ENCODE data around the gene CDX1.
A peak's percentile ranks its signal among the peaks of the same experiment; 100 is the strongest.

CDX1 gene

GRCh38 chr5:150164211-150164980, 2.2 kb upstream of the CDX1 start:
- Histone ChIP-seq H3K27ac (replicated peaks; ENCODE audit: low read length) (no peak overlapping the region), H3K4me3 (ENCODE audit: low read length in 2 of 2) (no peak overlapping the region), H3K23ac (ENCODE audit: low read depth, low read length, poor library complexity) (no peak overlapping the region), H4K91ac (ENCODE audit: low read depth, low read length, poor library complexity) (no peak overlapping the region), H3K9me3 (replicated peaks in 1 of 2; ENCODE audit: control insufficient read depth in 2 of 2, insufficient read depth in 1 of 2, low read depth in 1 of 2, low read length in 2 of 2) (no peaks in the 10 kb centered on the region), H3K4me2 (ENCODE audit: insufficient read depth, low read length, poor library complexity, severe bottlenecking) (no peak overlapping the region), H3K4me1 (ENCODE audit: control insufficient read depth in 2 of 2, insufficient read depth in 1 of 2, low read depth in 1 of 2, low read length in 2 of 2) (peaks cover 14% of the 10 kb centered on the region in 2 donors), H2AFZ (ENCODE audit: low read length) (peak overlapping the region; percentile 49), H2BK5ac (ENCODE audit: low read length) (no peak overlapping the region), H4K8ac (ENCODE audit: low read depth, low read length) (no peak overlapping the region), H3K36me3 (replicated peaks in 1 of 2; ENCODE audit: control insufficient read depth in 2 of 2, insufficient read depth in 2 of 2, low read length in 2 of 2) (no peaks in the 10 kb centered on the region), H2BK120ac (ENCODE audit: low read depth, low read length) (no peak overlapping the region), H2BK15ac (ENCODE audit: low read length) (no peak overlapping the region), H2AK5ac (ENCODE audit: low read depth, low read length) (no peak overlapping the region), H3K79me1 (ENCODE audit: low read depth, low read length) (no peaks in the 10 kb centered on the region), H3K14ac (ENCODE audit: low read length) (no peak overlapping the region), H3K4ac (ENCODE audit: low read length) (no peak overlapping the region), H3K9ac (ENCODE audit: low read depth, low read length, poor library complexity) (no peak overlapping the region), H3K18ac (ENCODE audit: low read length) (no peak overlapping the region), H3K27me3 (ENCODE audit: control insufficient read depth in 3 of 3, insufficient read depth in 3 of 3, low read depth in 1 of 3, low read length in 3 of 3) (peaks cover 9 to 37% (median 13%) of the 10 kb centered on the region in 3 experiments), H2BK12ac (ENCODE audit: low read length) (peak overlapping the region; percentile 47)
- no peak for DNase-seq (ENCODE audit: low spot score)
- no CpG with 5 or more reads among the region's 6 CpGs for WGBS, 2 donors (ENCODE audit: extremely low coverage in 2 of 2, insufficient read length in 2 of 2, insufficient replicate concordance in 1 of 2)

GRCh38 chr5:150166037-150166649, 435 bp upstream of the CDX1 start:
- no peaks in the 10 kb centered on the region for H3K79me1 ChIP-seq (ENCODE audit: low read depth, low read length)
- peak overlapping the region; percentile 45 for H3K4me2 ChIP-seq (ENCODE audit: insufficient read depth, low read length, poor library complexity, severe bottlenecking)
- H3K4me3 ChIP-seq (ENCODE audit: low read length in 2 of 2) = no peak overlapping the region
- H3K36me3 ChIP-seq (replicated peaks in 1 of 2; ENCODE audit: control insufficient read depth in 2 of 2, insufficient read depth in 2 of 2, low read length in 2 of 2) = no peaks in the 10 kb centered on the region
- H3K18ac ChIP-seq (ENCODE audit: low read length) = peak overlapping the region; percentile 30
- H4K91ac ChIP-seq (ENCODE audit: low read depth, low read length, poor library complexity) = no peak overlapping the region
- no peak overlapping the region for H3K23ac ChIP-seq (ENCODE audit: low read depth, low read length, poor library complexity)
- H2BK5ac ChIP-seq (ENCODE audit: low read length) = peak overlapping the region; percentile 13
- no peak overlapping the region for H4K8ac ChIP-seq (ENCODE audit: low read depth, low read length)
- H3K9me3 ChIP-seq (replicated peaks in 1 of 2; ENCODE audit: control insufficient read depth in 2 of 2, insufficient read depth in 1 of 2, low read depth in 1 of 2, low read length in 2 of 2) = no peaks in the 10 kb centered on the region
- H3K27me3 ChIP-seq (ENCODE audit: control insufficient read depth in 3 of 3, insufficient read depth in 3 of 3, low read depth in 1 of 3, low read length in 3 of 3) = peaks cover 9 to 46% (median 28%) of the 10 kb centered on the region in 3 experiments
- peak overlapping the region; percentile 10 for H2AK5ac ChIP-seq (ENCODE audit: low read depth, low read length)
- no peak overlapping the region for H3K27ac ChIP-seq (replicated peaks; ENCODE audit: low read length)
- no peak overlapping the region for H3K4ac ChIP-seq (ENCODE audit: low read length)
- H2AFZ ChIP-seq (ENCODE audit: low read length) = no peak overlapping the region
- DNase-seq (ENCODE audit: low spot score) = no peak
- no peak overlapping the region for H2BK12ac ChIP-seq (ENCODE audit: low read length)
- H3K9ac ChIP-seq (ENCODE audit: low read depth, low read length, poor library complexity) = no peak overlapping the region
- H2BK120ac ChIP-seq (ENCODE audit: low read depth, low read length) = no peak overlapping the region
- no peak overlapping the region for H3K14ac ChIP-seq (ENCODE audit: low read length)
- WGBS, 2 donors (ENCODE audit: extremely low coverage in 2 of 2, insufficient read length in 2 of 2, insufficient replicate concordance in 1 of 2) = no CpG with 5 or more reads among the region's 27 CpGs
- peaks cover 10 to 14% of the 10 kb centered on the region in 2 donors for H3K4me1 ChIP-seq (ENCODE audit: control insufficient read depth in 2 of 2, insufficient read depth in 1 of 2, low read depth in 1 of 2, low read length in 2 of 2)
- no peak overlapping the region for H2BK15ac ChIP-seq (ENCODE audit: low read length)

GRCh38 chr5:150167512-150167850, 903 bp downstream of the CDX1 start:
- H2AK5ac ChIP-seq (ENCODE audit: low read depth, low read length) = no peak overlapping the region
- H2AFZ ChIP-seq (ENCODE audit: low read length) = no peak overlapping the region
- DNase-seq (ENCODE audit: low spot score) = no peak
- H3K4me3 ChIP-seq (ENCODE audit: low read length in 2 of 2) = no peak overlapping the region
- peaks cover 9 to 46% (median 31%) of the 10 kb centered on the region in 3 experiments for H3K27me3 ChIP-seq (ENCODE audit: control insufficient read depth in 3 of 3, insufficient read depth in 3 of 3, low read depth in 1 of 3, low read length in 3 of 3)
- H3K4me1 ChIP-seq (ENCODE audit: control insufficient read depth in 2 of 2, insufficient read depth in 1 of 2, low read depth in 1 of 2, low read length in 2 of 2) = peaks cover 7 to 11% of the 10 kb centered on the region in 2 donors
- H3K18ac ChIP-seq (ENCODE audit: low read length) = peak overlapping the region; percentile 6
- H3K23ac ChIP-seq (ENCODE audit: low read depth, low read length, poor library complexity) = no peak overlapping the region
- H3K9me3 ChIP-seq (replicated peaks in 1 of 2; ENCODE audit: control insufficient read depth in 2 of 2, insufficient read depth in 1 of 2, low read depth in 1 of 2, low read length in 2 of 2) = no peaks in the 10 kb centered on the region
- H3K9ac ChIP-seq (ENCODE audit: low read depth, low read length, poor library complexity) = no peak overlapping the region
- no peak overlapping the region for H4K8ac ChIP-seq (ENCODE audit: low read depth, low read length)
- WGBS, 2 donors (ENCODE audit: extremely low coverage in 2 of 2, insufficient read length in 2 of 2, insufficient replicate concordance in 1 of 2) = no CpG with 5 or more reads among the region's 15 CpGs
- peak overlapping the region; percentile 45 for H3K4me2 ChIP-seq (ENCODE audit: insufficient read depth, low read length, poor library complexity, severe bottlenecking)
- no peak overlapping the region for H2BK12ac ChIP-seq (ENCODE audit: low read length)
- H3K27ac ChIP-seq (replicated peaks; ENCODE audit: low read length) = no peak overlapping the region
- H3K4ac ChIP-seq (ENCODE audit: low read length) = no peak overlapping the region
- H2BK5ac ChIP-seq (ENCODE audit: low read length) = no peak overlapping the region
- no peaks in the 10 kb centered on the region for H3K79me1 ChIP-seq (ENCODE audit: low read depth, low read length)
- no peak overlapping the region for H3K14ac ChIP-seq (ENCODE audit: low read length)
- no peak overlapping the region for H4K91ac ChIP-seq (ENCODE audit: low read depth, low read length, poor library complexity)
- no peak overlapping the region for H2BK120ac ChIP-seq (ENCODE audit: low read depth, low read length)
- H2BK15ac ChIP-seq (ENCODE audit: low read length) = peak overlapping the region; percentile 51
- H3K36me3 ChIP-seq (replicated peaks in 1 of 2; ENCODE audit: control insufficient read depth in 2 of 2, insufficient read depth in 2 of 2, low read length in 2 of 2) = no peaks in the 10 kb centered on the region

GRCh38 chr5:150167908-150168307, 1.3 kb downstream of the CDX1 start:
- no peaks in the 10 kb centered on the region for H3K36me3 ChIP-seq (replicated peaks in 1 of 2; ENCODE audit: control insufficient read depth in 2 of 2, insufficient read depth in 2 of 2, low read length in 2 of 2)
- no peak overlapping the region for H4K91ac ChIP-seq (ENCODE audit: low read depth, low read length, poor library complexity)
- no peak overlapping the region for H3K4me2 ChIP-seq (ENCODE audit: insufficient read depth, low read length, poor library complexity, severe bottlenecking)
- no peaks in the 10 kb centered on the region for H3K9me3 ChIP-seq (replicated peaks in 1 of 2; ENCODE audit: control insufficient read depth in 2 of 2, insufficient read depth in 1 of 2, low read depth in 1 of 2, low read length in 2 of 2)
- H2AFZ ChIP-seq (ENCODE audit: low read length) = no peak overlapping the region
- H3K14ac ChIP-seq (ENCODE audit: low read length) = no peak overlapping the region
- no peak overlapping the region for H3K18ac ChIP-seq (ENCODE audit: low read length)
- H3K27me3 ChIP-seq (ENCODE audit: control insufficient read depth in 3 of 3, insufficient read depth in 3 of 3, low read depth in 1 of 3, low read length in 3 of 3) = peaks cover 9 to 46% (median 34%) of the 10 kb centered on the region in 3 experiments
- H3K79me1 ChIP-seq (ENCODE audit: low read depth, low read length) = no peaks in the 10 kb centered on the region
- H3K4ac ChIP-seq (ENCODE audit: low read length) = no peak overlapping the region
- H2AK5ac ChIP-seq (ENCODE audit: low read depth, low read length) = no peak overlapping the region
- DNase-seq (ENCODE audit: low spot score) = no peak
- no peak overlapping the region for H2BK15ac ChIP-seq (ENCODE audit: low read length)
- no peak overlapping the region for H4K8ac ChIP-seq (ENCODE audit: low read depth, low read length)
- no peak overlapping the region for H3K27ac ChIP-seq (replicated peaks; ENCODE audit: low read length)
- H3K4me3 ChIP-seq (ENCODE audit: low read length in 2 of 2) = no peak overlapping the region
- no CpG with 5 or more reads among the region's 14 CpGs for WGBS, 2 donors (ENCODE audit: extremely low coverage in 2 of 2, insufficient read length in 2 of 2, insufficient replicate concordance in 1 of 2)
- H2BK120ac ChIP-seq (ENCODE audit: low read depth, low read length) = no peak overlapping the region
- H2BK5ac ChIP-seq (ENCODE audit: low read length) = no peak overlapping the region
- H3K23ac ChIP-seq (ENCODE audit: low read depth, low read length, poor library complexity) = no peak overlapping the region
- peaks cover 7 to 12% of the 10 kb centered on the region in 2 donors for H3K4me1 ChIP-seq (ENCODE audit: control insufficient read depth in 2 of 2, insufficient read depth in 1 of 2, low read depth in 1 of 2, low read length in 2 of 2)
- H2BK12ac ChIP-seq (ENCODE audit: low read length) = no peak overlapping the region
- H3K9ac ChIP-seq (ENCODE audit: low read depth, low read length, poor library complexity) = no peak overlapping the region
